Gastroesophageal sphincter (tissue), 3 donors: ENCODE measurements around the gene PRKG1.

Experiments used
- CTCF ChIP-seq, 4 experiments: fragments of 200-600 bp in 2 of 4; fragments of 450-650 bp in 2 of 4; sonication (generic) in 1 of 4; IDR thresholded peaks; one replicate each; pipeline ENCODE4 v1.5.1; 2017 to 2019; ENCODE audit warnings: antibody characterized with exemption in 4 of 4, mild to moderate bottlenecking in 2 of 4, moderate library complexity in 2 of 4
- POLR2A ChIP-seq, 2 donors: fragments of 450-650 bp; IDR thresholded peaks; one replicate each; pipeline ENCODE4 v1.6.1; 2017; ENCODE audit warnings: antibody characterized with exemption in 2 of 2, mild to moderate bottlenecking in 2 of 2, moderate library complexity in 1 of 2
- POLR2AphosphoS5 ChIP-seq: sonication (generic); formaldehyde crosslinking; IDR thresholded peaks from one replicate; pipeline ENCODE4 v1.6.1; 2017; ENCODE audit warnings: antibody characterized with exemption

- no peak for TF ChIP-seq POLR2AphosphoS5
- TF ChIP-seq CTCF (IDR thresholded peaks at IDR 0.05), result no peak
- TF ChIP-seq POLR2A (IDR thresholded peaks at IDR 0.05), result no peak
These were observed 236.9 kb downstream of the PRKG1 start for GRCh38 chr10:51311228-51311627.
